ENCODE results near the gene HK1.
"Not testable (repeated sequence)": the region's sequence is repeated elsewhere in the genome, so short reads cannot be mapped to it uniquely, and the experiment has no call there.

The HK1 gene

GRCh38 chr10:69320521-69320920, 42.2 kb downstream of the HK1 start:
- peaks cover 33% of the 10 kb centered on the region for H3K4me1 ChIP-seq (ENCODE audit: insufficient read depth, low read length, severe bottlenecking)
- no peaks in the 10 kb centered on the region for H4K20me1 ChIP-seq (ENCODE audit: insufficient read depth, low read length)
- H3K27ac ChIP-seq (ENCODE audit: low read depth, low read length, poor library complexity, severe bottlenecking): no peak overlapping the region
- peak overlapping the region; percentile 75 for H3K4me2 ChIP-seq (ENCODE audit: low read length)
- H3K4me3 ChIP-seq (ENCODE audit: low read depth, low read length, poor library complexity, severe bottlenecking): peak overlapping the region; percentile 97
- H3K9ac ChIP-seq (ENCODE audit: low read length): peak overlapping the region; percentile 90; the same call in 1 of the 2 replicates
- no peaks in the 10 kb centered on the region for H3F3A ChIP-seq (ENCODE audit: insufficient read depth, low read length)
- no peak for TF ChIP-seq EZH2 (IDR thresholded peaks at IDR 0.05; ENCODE audit: borderline replicate concordance, low read length)
- TF ChIP-seq CTCF (IDR thresholded peaks at IDR 0.05; ENCODE audit: low read length): no peak
- no peak overlapping the region for H2AFZ ChIP-seq (ENCODE audit: low read length)
- H3K79me2 ChIP-seq (ENCODE audit: insufficient read depth, low read length): peaks cover 28% of the 10 kb centered on the region
- H3K36me3 ChIP-seq (ENCODE audit: insufficient read depth, low read length): no peaks in the 10 kb centered on the region; the same call in 1 of the 2 replicates
- H3K27me3 ChIP-seq (ENCODE audit: insufficient read depth, low read length): no peaks in the 10 kb centered on the region
- no peaks in the 10 kb centered on the region for H3K9me2 ChIP-seq (ENCODE audit: low read depth, low read length)
- no peaks in the 10 kb centered on the region for H3K9me3 ChIP-seq (ENCODE audit: low read length)

GRCh38 chr10:69321039-69321715, 42.9 kb downstream of the HK1 start:
- H3K9me2 ChIP-seq (ENCODE audit: low read depth, low read length): no peaks in the 10 kb centered on the region
- no peaks in the 10 kb centered on the region; the same call in 1 of the 2 replicates for H3K36me3 ChIP-seq (ENCODE audit: insufficient read depth, low read length)
- H3K9ac ChIP-seq (ENCODE audit: low read length): no peak overlapping the region; the same call in 1 of the 2 replicates
- TF ChIP-seq CTCF (IDR thresholded peaks at IDR 0.05; ENCODE audit: low read length) (no peak), EZH2 (IDR thresholded peaks at IDR 0.05; ENCODE audit: borderline replicate concordance, low read length) (no peak)
- H3K9me3 ChIP-seq (ENCODE audit: low read length): no peaks in the 10 kb centered on the region
- no peak overlapping the region for H2AFZ ChIP-seq (ENCODE audit: low read length)
- H3K27ac ChIP-seq (ENCODE audit: low read depth, low read length, poor library complexity, severe bottlenecking): peak overlapping the region; percentile 3
- H3K4me2 ChIP-seq (ENCODE audit: low read length): peak overlapping the region; percentile 75; the same call in 1 of the 2 replicates
- no peaks in the 10 kb centered on the region for H4K20me1 ChIP-seq (ENCODE audit: insufficient read depth, low read length)
- no peaks in the 10 kb centered on the region for H3F3A ChIP-seq (ENCODE audit: insufficient read depth, low read length)
- H3K79me2 ChIP-seq (ENCODE audit: insufficient read depth, low read length): peaks cover 28% of the 10 kb centered on the region
- H3K27me3 ChIP-seq (ENCODE audit: insufficient read depth, low read length): no peaks in the 10 kb centered on the region
- peaks cover 33% of the 10 kb centered on the region for H3K4me1 ChIP-seq (ENCODE audit: insufficient read depth, low read length, severe bottlenecking)
- peak overlapping the region; percentile 97 for H3K4me3 ChIP-seq (ENCODE audit: low read depth, low read length, poor library complexity, severe bottlenecking)

- no peak overlapping the region for H3K4me2 ChIP-seq (ENCODE audit: low read length)
- H3K79me2 ChIP-seq (ENCODE audit: insufficient read depth, low read length): peaks cover 33% of the 10 kb centered on the region
- no peak for TF ChIP-seq CTCF (IDR thresholded peaks at IDR 0.05; ENCODE audit: low read length)
- no peak for TF ChIP-seq EZH2 (IDR thresholded peaks at IDR 0.05; ENCODE audit: borderline replicate concordance, low read length)
- peaks cover 34% of the 10 kb centered on the region for H3K4me1 ChIP-seq (ENCODE audit: insufficient read depth, low read length, severe bottlenecking)
- H4K20me1 ChIP-seq (ENCODE audit: insufficient read depth, low read length): no peaks in the 10 kb centered on the region
- no peaks in the 10 kb centered on the region; the same call in 1 of the 2 replicates for H3K36me3 ChIP-seq (ENCODE audit: insufficient read depth, low read length)
- no peaks in the 10 kb centered on the region for H3K9me3 ChIP-seq (ENCODE audit: low read length)
- no peaks in the 10 kb centered on the region for H3K9me2 ChIP-seq (ENCODE audit: low read depth, low read length)
- peak overlapping the region; percentile 3 for H3K27ac ChIP-seq (ENCODE audit: low read depth, low read length, poor library complexity, severe bottlenecking)
- no peak overlapping the region for H3K9ac ChIP-seq (ENCODE audit: low read length)
- H3K4me3 ChIP-seq (ENCODE audit: low read depth, low read length, poor library complexity, severe bottlenecking): no peak overlapping the region
- no peak overlapping the region for H2AFZ ChIP-seq (ENCODE audit: low read length)
- H3F3A ChIP-seq (ENCODE audit: insufficient read depth, low read length): no peaks in the 10 kb centered on the region
- no peaks in the 10 kb centered on the region for H3K27me3 ChIP-seq (ENCODE audit: insufficient read depth, low read length)
Measured at GRCh38 chr10:69321865-69322264, 43.6 kb downstream of the HK1 start.

GRCh38 chr10:69322346-69322745, 44.0 kb downstream of the HK1 start:
- not testable (repeated sequence) for H3K4me2 ChIP-seq (ENCODE audit: low read length); H3K9ac ChIP-seq (ENCODE audit: low read length); H3K27ac ChIP-seq (ENCODE audit: low read depth, low read length, poor library complexity, severe bottlenecking); H2AFZ ChIP-seq (ENCODE audit: low read length); H3K27me3 ChIP-seq (ENCODE audit: insufficient read depth, low read length); H4K20me1 ChIP-seq (ENCODE audit: insufficient read depth, low read length); H3K9me3 ChIP-seq (ENCODE audit: low read length); H3K4me3 ChIP-seq (ENCODE audit: low read depth, low read length, poor library complexity, severe bottlenecking); H3K9me2 ChIP-seq (ENCODE audit: low read depth, low read length); H3F3A ChIP-seq (ENCODE audit: insufficient read depth, low read length); H3K36me3 ChIP-seq (ENCODE audit: insufficient read depth, low read length)
- H3K79me2 ChIP-seq (ENCODE audit: insufficient read depth, low read length): peaks cover 34% of the 10 kb centered on the region
- H3K4me1 ChIP-seq (ENCODE audit: insufficient read depth, low read length, severe bottlenecking): peaks cover 34% of the 10 kb centered on the region
